ENCODE data around the gene SHISA6.

The SHISA6 gene

DNA sequence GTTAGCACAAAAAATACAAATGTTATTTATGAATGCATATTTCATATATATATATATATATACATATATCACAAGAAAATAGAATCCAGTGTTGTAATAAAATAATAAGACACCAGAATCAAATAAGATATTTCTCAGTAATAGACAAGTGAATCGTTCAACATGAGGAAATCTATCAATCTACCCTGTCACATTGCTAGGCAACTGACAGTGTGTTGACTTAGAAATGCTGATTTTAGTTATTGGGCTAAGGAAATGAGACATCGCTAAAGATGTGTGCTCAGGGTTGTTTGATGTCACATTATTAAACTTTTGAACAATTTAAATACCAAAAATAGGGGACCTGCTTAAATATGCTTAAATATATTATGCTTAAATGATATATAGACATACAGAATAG is 307.4 kb downstream of the SHISA6 start:
- DNase-seq, result no peak

DNA sequence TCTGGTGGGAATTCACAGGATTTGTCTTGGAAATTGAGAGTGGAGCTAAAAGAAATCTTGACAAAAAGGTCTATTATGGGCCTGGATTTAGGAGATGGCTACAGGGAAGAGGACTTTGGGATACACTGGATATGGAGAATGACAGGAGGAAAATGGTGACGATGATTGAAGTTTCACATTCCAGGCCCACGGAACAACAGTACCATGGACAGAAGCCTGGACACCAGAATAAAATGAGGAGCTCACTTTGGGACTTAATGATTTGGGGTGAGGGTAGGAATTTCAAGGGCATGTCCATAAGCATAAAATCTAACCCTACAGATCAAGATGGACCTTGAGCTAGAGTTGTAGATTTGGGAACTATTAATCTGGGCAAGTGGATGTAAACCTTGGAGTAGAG is 309.4 kb downstream of the SHISA6 start:
- no peak for DNase-seq

DNA sequence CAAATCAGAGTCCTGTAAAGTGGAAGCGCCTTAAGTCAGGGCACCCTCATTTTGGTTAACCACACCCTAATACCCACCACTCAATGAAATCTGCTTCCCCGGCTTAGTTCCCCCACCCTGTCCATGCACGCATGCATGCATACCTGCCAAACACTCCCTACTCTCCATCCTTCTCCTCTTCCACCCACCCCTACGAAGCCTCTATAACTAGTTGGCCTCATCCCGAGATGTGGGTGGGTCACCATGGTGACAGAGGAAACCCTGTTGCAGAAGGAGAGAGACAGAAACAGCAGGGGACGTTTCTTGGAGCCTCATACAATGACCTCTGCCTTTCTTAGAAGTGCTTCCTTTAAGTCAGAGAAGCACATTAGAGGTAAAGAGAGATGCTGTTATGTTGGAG is 310.4 kb downstream of the SHISA6 start:
- no peak for DNase-seq

DNA sequence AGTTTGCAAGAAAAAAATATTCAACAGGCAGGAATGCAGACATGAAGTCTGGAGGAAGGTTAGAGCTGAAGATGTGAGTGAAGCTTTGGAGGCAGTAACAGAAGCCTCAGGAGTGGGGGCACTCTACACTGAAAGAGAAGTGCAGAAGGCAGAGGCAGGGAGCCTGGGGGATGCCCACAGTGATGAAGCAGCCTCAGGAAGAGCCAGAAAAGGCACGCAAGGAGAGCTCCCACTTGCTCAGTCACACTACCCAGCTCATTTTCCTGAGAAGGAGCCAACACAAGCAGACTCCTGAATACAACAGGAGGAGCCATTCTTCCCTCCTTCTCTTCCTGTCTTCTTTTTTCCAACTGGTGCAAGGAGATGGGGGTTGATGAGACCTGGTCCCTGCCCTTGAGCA is 312.1 kb downstream of the SHISA6 start:
- no peak for DNase-seq

DNA sequence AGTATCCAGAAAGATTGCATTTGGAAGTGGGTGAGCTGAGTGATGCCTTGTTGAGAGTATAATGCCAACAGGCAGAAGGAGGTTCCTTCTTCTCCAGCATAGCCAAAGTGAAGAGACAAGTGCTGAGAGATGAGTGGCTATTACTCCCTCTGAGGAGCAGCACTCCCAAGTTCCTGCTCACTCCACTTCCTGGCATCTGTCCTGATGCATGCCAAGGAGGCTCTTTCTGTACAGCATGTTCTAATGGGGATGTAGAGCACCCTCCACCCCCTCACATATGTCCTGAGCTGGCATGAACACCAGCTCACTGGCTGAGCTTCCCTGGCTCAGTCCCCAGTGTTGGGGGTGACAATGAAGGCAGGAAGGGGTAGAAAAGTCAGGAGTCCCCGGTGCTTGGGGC is 313.0 kb downstream of the SHISA6 start:
- DNase-seq, result no peak

DNA sequence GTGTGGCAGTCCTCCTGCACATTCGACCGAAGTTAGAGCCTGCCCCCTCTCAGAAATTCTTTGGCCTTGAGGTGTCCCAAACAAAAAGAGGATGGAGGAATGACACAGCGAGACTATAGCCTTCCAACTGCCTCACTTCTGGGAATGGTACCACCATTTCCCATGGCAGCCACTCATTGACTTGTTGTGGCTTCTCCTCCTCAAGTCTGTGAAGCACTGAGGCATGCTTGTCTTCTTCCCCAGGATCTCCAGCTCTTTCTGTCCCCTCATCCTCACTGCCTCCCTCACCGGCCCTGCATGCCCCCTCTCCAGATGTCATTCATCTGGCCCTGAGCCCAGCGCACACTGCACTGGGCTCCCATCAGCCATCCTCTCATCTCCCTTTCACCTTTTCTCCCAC is 313.5 kb downstream of the SHISA6 start:
- no peak for DNase-seq

DNA sequence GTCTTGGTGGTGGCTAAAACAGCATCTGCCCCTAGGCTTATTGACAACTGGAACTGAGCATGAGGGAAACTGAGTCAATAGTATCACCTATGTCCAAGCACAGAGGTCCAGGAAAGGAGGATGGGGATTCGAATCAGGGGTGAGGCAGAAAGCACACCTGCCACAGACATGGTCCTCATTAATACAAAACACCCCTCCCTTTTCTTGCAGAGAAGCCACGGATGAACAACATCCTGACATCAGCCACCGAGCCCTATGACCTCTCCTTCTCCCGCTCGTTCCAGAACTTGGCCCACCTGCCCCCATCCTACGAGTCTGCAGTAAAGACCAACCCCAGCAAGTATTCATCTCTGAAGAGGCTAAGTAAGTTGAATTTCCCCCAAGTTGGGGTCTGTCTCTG is 314.5 kb downstream of the SHISA6 start:
- DNase-seq, result no peak

DNA sequence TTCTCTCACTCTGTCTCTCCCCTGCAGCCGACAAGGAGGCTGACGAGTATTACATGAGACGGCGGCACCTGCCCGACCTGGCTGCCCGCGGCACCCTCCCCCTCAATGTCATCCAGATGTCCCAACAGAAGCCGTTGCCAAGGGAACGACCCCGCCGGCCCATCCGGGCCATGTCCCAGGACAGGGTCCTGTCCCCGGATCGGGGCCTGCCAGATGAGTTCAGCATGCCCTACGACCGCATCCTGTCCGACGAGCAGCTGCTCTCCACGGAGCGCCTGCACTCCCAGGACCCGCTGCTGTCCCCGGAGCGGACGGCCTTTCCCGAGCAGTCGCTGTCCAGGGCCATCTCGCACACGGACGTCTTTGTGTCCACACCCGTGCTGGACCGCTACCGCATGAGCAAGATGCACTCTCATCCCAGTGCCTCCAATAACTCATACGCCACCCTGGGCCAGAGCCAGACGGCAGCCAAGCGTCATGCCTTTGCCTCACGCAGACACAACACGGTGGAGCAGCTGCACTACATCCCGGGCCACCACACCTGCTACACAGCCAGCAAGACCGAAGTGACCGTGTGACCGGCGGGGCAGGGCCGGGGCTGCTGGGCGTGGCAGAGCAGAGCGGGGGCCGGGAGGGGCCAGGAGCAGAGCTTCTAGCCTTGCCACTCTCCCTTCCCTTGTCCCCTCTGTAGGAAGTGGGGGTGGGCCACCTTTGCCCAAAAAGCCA is 316.9 kb downstream of the SHISA6 start:
- no peak for DNase-seq

DNA sequence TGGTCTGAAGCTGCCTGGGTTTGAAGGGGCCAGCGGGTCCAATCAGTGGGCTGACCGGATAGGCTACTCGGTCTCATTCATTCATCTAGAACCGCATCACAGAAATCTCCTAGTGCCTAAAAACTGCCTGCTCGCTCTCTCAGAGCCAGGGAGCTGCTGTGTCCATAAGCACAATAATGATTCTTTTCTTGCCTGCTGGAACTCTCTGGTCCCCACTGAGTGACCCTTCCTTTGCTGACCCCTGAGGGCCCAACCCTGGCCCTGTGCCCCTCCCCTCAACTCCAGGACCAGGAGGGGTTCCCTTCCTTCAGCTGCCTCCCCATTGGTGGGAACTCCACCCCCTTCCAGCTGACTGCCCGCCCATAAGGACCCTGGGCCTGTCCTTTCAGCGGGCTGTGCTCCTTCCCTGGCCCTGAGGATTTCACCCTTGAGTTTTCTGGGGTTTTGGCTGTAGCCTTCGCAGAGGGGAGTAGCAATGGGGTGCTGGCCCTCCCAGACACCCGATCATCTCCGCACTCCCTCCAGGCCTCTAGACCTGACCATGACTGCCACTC is 317.7 kb downstream of the SHISA6 start:
- no peak for DNase-seq

DNA sequence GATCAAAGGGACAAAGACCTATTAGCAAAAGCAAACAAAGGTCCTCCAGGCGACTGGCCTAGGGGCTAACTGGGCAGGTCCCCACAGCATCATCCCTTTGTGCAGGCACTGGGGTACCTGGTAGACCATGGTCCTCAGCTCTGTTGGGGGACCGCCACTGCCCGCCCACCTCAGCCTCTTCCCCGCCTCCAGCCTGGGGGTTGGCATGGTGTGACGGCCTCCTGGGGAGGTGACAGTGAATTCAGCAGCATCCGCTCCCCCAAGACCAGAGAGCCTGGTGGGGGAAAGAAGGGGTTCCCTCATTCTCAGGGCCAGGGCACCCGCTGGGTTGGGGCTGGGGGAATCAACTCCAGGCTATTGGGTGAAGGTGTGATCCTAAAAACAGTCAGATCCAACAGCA is 318.6 kb downstream of the SHISA6 start:
- no peak for DNase-seq

DNA sequence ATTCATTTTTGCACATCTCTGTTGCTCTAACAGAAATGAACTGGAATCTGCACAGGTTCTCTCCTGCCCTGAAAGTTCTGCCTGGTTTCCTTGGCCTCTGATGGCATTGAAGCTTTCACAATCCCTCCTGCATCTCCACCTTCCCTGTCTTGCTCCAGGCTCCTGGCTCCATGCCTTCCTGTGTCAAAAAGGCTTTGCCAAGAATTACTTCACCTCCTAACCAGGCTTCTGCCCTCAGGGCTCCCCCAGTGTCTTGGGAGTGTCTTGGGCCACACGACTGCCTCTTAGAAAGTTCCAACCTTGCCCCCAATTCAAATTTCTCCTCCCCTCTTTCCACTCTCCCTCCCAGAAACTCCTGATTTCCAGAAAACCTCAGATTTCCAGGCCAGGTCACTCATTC is 320.3 kb downstream of the SHISA6 start:
- DNase-seq, result no peak

DNA sequence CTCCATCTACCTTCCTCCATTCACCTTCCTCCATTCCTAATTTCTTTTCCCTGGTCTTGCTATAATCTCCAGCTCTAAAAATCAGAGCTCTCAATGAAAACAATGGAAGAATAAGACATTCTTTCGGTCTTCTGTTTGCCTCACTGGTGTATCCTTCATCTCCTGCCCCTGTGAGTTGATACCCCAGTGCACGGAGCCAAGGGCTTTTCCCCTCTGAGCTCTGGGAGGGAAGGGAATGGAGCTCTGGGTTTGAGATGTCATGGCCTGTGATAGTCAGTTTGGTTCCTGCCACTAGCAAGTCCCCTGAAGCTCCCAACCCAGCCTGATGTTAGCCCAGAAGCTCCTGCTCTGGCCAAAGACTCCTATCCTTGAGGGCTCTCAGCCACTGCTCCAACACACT is 320.7 kb downstream of the SHISA6 start:
- DNase-seq, result no peak

DNA sequence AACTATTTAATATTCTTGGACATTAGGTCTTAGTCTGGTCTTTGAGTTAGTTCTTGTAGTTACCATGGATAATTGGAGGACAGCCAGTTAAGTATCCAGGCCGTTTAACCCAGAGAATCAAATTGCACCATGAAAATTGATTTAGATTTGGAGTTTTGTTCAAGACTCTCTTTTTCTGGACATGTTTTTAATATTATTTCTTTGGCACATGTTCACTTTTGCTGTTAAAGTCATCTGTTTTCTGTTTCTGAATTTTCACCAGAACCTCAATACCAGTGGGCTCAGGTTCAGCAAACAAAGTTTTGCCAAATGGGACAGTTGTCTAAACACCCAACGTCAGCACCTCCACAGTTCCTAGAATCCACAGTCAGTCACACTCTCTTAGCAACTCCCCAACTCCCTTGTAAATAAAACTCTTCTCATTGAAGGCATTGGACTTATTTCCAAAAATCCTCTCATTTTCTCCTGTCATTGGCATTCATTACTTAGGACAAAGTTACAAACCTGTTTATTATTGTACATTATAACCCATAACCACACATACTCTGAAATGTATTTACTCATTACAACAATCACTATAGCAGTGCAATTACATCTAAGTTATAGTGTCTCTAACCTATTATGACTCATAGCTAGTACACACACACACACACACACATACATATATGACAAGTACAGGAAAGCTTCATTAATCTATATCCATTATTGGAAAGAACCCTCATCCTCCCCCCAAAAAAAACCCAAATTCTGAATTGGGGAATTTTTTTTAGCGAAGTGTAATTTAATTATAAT is 323.8 kb downstream of the SHISA6 start:
- no peak for DNase-seq

DNA sequence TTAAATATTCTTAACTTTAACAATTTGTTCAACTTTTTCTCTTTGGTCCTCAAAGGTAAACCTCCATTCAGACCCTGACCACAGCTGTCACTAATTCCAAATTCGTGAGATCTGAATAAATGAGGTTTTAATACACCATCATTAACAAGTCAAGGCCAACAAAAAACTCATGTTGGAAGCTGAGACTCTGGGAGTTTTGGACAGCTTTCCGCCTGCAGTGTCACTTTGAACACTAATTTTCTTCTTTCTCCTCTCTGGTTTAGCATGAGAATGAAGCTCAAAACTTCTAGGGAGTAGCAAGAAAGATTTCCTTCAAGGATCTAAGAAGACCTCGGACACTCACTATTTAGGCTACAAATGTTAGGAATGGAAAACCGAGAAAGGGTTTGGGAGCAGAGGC is 324.6 kb downstream of the SHISA6 start:
- DNase-seq, result no peak

DNA sequence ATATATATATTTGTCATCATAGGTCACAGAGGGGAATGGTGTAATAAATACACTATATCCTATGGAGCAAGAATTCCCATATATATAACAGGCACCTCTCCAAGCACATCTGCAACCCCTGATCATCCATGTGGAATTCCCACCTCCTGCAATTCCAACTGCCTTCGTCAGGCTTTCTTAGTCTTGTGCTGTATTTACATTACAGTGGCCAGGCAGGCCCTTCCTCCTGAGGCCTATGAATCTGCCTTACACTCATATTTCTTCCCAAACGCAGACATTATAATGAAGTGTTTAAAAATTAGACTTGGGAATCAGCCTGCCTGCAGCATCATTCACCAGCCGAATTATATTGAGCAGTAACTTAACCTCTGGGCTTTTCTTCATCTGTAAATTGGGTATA is 338.0 kb downstream of the SHISA6 start:
- no peak for DNase-seq

DNA sequence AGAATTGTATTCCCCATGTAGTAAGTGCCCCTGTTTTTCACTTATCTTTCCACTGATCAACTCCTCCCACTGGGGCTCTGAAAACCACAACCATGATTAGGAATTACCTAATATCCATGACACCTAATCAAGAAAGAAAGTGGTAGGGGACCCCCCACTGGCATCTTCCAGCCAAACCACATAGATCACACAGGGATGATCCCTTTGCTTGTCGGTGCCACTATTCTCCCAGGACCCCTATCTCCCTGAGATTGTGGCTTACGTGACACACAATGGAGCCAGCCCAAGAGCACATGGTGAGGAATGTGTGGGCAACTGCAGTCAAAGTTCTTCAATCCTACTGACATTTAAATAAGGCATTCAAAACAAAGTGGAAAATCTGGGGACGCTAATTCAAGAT is 339.7 kb downstream of the SHISA6 start:
- no peak for DNase-seq

DNA sequence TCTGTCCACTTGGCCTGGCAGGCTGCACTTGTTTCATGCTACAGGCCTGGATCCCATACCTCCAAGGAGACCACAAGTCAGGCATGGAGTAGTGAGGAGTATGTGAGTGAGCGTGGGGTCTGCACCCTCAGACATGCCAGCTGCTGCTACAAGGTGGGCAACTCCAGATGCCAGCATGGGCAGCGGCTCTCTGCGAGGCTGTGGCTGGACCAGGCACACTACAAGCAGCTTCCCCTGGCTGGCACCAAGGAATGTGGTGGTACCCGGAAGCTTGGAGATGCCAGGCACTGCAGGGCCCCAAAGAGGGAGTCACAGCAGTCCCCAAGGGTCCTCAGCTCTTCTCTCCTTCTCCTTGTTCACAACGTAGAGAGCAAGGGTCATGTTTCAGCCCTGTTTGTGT is 341.2 kb downstream of the SHISA6 start:
- DNase-seq, result no peak

DNA sequence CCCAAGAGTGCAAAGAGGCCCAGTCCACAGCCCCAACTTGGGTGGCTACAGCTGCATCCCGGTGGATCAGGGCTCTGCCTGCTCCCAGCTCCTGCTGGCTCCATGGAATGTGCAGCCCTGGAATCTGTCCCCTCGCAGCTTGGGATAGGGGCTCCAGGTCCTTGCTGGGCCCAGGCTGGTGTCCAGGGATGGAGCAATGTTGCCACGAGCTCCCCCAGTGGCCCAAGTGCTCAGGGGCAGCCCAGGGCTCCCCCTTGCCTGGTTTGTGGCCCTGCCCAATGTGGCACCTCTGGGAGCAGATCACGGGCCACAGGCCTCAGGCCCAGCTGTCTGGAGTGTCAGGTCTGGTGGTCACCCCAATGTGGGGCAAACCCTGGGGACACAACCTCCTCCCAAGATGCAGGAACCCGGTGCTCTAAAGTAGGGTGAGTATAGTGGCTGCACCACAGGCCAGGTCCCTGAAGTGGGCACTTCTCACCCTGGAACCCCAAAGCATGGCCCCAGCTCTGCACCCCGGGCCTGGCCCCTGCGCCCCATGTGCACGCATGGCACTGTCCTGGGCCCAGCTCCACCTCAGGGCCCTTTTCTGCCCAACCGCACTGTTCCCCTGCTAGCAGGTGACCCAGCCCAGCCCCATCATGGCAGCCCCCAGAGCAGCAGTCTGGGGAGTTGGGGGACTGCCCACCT is 342.4 kb downstream of the SHISA6 start:
- DNase-seq, result no peak

DNA sequence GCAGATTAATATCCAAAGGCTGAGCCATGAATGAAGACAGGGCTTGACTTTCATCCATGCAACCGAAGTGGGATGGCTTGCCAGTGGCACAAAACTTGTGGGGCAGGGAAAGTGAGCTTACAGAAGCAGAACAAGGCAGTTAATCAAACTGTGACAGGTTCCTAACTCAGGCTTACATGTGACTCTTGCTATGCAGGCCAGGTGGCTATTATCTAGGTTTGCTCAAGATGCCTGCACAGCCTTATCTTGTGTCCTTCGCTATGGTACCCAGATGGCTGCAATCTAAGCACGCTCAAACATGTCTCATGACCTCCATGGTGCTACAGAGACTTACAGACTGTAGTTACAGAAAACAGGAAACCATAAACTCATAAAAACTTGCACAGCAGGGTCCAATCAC is 348.7 kb downstream of the SHISA6 start:
- no peak for DNase-seq

DNA sequence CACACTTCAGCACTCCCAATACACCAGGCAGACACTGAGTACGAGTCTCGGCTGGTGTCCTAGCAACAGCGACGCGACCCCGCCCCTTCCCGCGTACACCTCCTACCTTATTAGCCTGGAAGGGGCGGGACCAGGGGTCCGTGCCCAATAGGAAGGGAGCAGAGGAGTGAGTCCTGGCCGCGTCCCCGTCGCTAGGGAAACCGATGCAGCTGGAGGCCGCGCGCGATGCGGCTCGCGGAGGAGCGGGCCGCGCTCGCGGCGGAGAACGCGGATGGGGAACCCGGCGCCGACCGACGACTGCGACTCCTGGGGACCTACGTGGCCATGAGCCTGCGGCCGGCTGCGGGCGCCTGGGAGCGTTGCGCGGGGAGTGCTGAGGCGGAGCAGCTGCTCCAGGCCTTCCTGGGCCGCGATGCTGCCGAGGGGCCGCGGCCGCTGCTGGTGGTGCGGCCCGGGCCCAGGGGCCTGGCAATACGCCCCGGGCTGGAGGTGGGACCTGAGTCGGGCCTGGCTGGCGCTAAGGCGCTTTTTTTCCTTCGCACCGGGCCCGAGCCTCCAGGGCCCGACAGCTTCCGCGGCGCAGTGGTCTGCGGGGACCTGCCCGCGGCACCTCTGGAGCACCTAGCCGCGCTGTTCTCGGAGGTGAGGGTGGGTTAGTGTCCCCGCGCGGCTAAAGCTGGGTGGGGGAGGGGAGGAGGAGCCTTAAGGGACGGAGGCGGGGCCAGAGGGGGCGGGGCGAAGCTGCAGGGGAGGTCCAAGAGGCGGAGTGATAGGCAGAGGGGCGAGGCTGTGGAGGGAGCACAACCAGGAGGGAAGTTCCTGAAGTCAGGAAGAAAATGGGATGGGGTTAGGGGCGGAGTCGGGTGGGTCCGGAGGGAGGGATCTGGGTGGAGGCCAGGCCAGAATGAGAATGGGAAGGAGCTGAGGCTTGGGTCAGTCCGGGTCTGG is 357.5 kb downstream of the SHISA6 start, which contains the start of gene DNAH9:
DNAH9 (plus strand) TSS at position 197 of the 948 bp plus-strand sequence; CDS start at position 226, 29 bp downstream.
- peak in 1 of 2 donors; percentile 0 for DNase-seq

DNA sequence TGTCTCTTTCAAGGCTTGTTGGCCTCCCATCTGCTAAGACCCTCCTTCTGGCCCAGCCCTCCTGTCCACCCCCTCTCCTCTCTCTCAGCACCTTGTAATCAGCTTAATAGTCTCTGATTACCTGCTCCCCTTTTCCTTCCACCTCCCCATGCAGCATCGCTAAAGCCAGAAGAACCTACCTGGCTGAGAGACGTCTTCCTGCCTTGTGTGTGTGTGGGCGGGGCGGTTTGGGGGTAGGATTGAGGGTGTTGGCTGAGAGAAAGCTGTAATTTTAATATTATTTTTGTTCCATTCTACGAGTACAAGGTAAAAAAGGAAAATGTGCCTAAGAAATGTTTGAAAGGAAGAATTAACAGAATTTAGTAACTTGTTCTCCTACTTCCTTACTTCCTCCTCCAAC is 360.6 kb downstream of the SHISA6 start:
- no peak for DNase-seq

DNA sequence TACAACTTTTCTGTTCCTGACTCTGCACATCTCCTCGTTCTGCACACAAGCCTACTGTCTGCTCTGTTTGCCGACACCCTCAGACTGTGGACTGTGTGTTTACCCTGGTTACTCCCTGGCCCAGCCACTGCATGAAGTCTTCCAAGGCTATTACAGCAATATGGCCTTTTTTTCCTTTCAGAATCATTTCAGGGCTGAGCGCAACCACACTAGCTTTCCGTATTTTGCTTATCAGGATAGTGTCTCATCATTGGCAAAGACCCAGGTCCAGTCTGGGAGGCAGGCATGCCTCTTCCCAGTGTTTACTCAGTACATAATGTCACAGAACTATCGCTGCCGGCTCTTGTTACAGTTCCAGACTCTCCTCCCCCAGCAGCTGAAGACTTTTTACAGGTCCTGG is 367.4 kb downstream of the SHISA6 start:
- DNase-seq, result no peak

Data from CD4-positive, alpha-beta T cell treated with Interleukin-1 beta for 1 hour (primary cell).